Gastroesophageal sphincter (tissue), 4 donors: ENCODE data around the gene HLX. TPM values are rescaled to one million over a fixed set of nuclear protein-coding genes. Genes with fewer than 3 reads are reported as not detected.

Source experiments
- ATAC-seq: fragments of 150-250 bp; one replicate; pipeline ENCODE4 v1.9.1; 2016; ENCODE audit warnings: mild to moderate bottlenecking, moderate library complexity
- H3K27ac ChIP-seq, 4 donors: fragments of 200-600 bp; sonication (generic) in 3 of 4; 1 replicate in 3 of 4; 2 replicates in 1 of 4; pipeline ENCODE4 v1.5.1; 2016 to 2019
- H3K27me3 ChIP-seq: fragments of 200-600 bp; sonication (generic); one replicate; pipeline ENCODE4 v1.5.1; 2019
- H3K36me3 ChIP-seq, 2 donors: fragments of 200-600 bp; sonication (generic); one replicate each; pipeline ENCODE4 v1.5.1; 2019; ENCODE audit warnings: control low read depth in 1 of 2
- H3K4me1 ChIP-seq, 3 donors: fragments of 200-600 bp; sonication (generic); 1 replicate in 2 of 3; 2 replicates in 1 of 3; pipeline ENCODE4 v1.5.1; 2016 to 2019; ENCODE audit warnings: control low read depth in 2 of 3
- H3K4me3 ChIP-seq, 2 donors: fragments of 200-600 bp; sonication (generic); one replicate each; pipeline ENCODE4 v1.5.1; 2019; ENCODE audit warnings: mild to moderate bottlenecking in 1 of 2, moderate library complexity in 1 of 2
- H3K9me3 ChIP-seq, 3 donors: fragments of 200-600 bp; sonication (generic); one replicate each; pipeline ENCODE4 v1.5.1; 2017 to 2019; ENCODE audit warnings: control low read depth in 2 of 3
- CTCF ChIP-seq, 4 experiments: fragments of 200-600 bp in 2 of 4; fragments of 450-650 bp in 2 of 4; sonication (generic) in 1 of 4; IDR thresholded peaks; one replicate each; pipeline ENCODE4 v1.5.1; 2017 to 2019; ENCODE audit warnings: antibody characterized with exemption in 4 of 4, mild to moderate bottlenecking in 2 of 4, moderate library complexity in 2 of 4
- EP300 ChIP-seq: sonication (generic); formaldehyde crosslinking; IDR thresholded peaks from one replicate; pipeline ENCODE4 v1.6.1; 2017; ENCODE audit warnings: antibody characterized with exemption, mild to moderate bottlenecking
- POLR2A ChIP-seq, 2 donors: fragments of 450-650 bp; IDR thresholded peaks; one replicate each; pipeline ENCODE4 v1.6.1; 2017; ENCODE audit warnings: antibody characterized with exemption in 2 of 2, mild to moderate bottlenecking in 2 of 2, moderate library complexity in 1 of 2
- POLR2AphosphoS5 ChIP-seq: sonication (generic); formaldehyde crosslinking; IDR thresholded peaks from one replicate; pipeline ENCODE4 v1.6.1; 2017; ENCODE audit warnings: antibody characterized with exemption
- WGBS, 2 donors: methylation state at CpG; one replicate each; pipeline ENCODE4 v1.1.5; 2018; ENCODE audit warnings: low coverage in 1 of 2; 5-methylcytosine and 5-hydroxymethylcytosine counted together
- total RNA-seq, 4 donors: library from RNA; depleted of rRNA; stranded (reverse); fragments of >200 nt; gene quantifications; one replicate each; pipeline ENCODE4 v1.1.0, GENCODE V29; 2016

The HLX gene
- total RNA-seq, 4 donors from 2014 or later: 7.1 to 18.1 (median 13.5) TPM

- Histone ChIP-seq H3K4me3 (no peak overlapping the region), H3K4me1 (no peaks in the 10 kb centered on the region), H3K9me3 (no peaks in the 10 kb centered on the region), H3K27ac (no peak overlapping the region), H3K36me3 (no peaks in the 10 kb centered on the region), H3K27me3 (no peaks in the 10 kb centered on the region)
- no peak for TF ChIP-seq CTCF (IDR thresholded peaks at IDR 0.05)
- TF ChIP-seq POLR2A (IDR thresholded peaks at IDR 0.05): no peak
- no peak for TF ChIP-seq POLR2AphosphoS5
- no peak for TF ChIP-seq EP300
- ATAC-seq: no peak
- WGBS, 2 donors: 64 to 88% methylated on average over 1 of the region's 1 CpG
Observed at GRCh38 chr1:220928320-220928719, 49.1 kb downstream of the HLX start.

- no peaks in the 10 kb centered on the region for H3K27me3 ChIP-seq
- H3K36me3 ChIP-seq: no peaks in the 10 kb centered on the region
- H3K9me3 ChIP-seq: no peaks in the 10 kb centered on the region
- H3K27ac ChIP-seq: no peak overlapping the region
- no peaks in the 10 kb centered on the region for H3K4me1 ChIP-seq
- 57 to 100% methylated on average over 1 to 4 of the region's 5 CpGs for WGBS, 2 donors
- no peak overlapping the region for H3K4me3 ChIP-seq
- TF ChIP-seq POLR2AphosphoS5 (no peak), CTCF (IDR thresholded peaks at IDR 0.05) (no peak), EP300 (no peak), POLR2A (IDR thresholded peaks at IDR 0.05) (no peak)
- ATAC-seq: no peak
Observed at GRCh38 chr1:220928725-220929300, 49.6 kb downstream of the HLX start.

GRCh38 chr1:220929304-220929703, 50.1 kb downstream of the HLX start:
- WGBS, 2 donors: 18 to 67% methylated on average over 1 of the region's 1 CpG
- TF ChIP-seq EP300 (no peak), POLR2AphosphoS5 (no peak), POLR2A (IDR thresholded peaks at IDR 0.05) (no peak), CTCF (IDR thresholded peaks at IDR 0.05) (no peak)
- no peaks in the 10 kb centered on the region for H3K27me3 ChIP-seq
- H3K9me3 ChIP-seq: no peaks in the 10 kb centered on the region
- no peak overlapping the region for H3K4me3 ChIP-seq
- ATAC-seq: no peak
- no peak overlapping the region for H3K27ac ChIP-seq
- no peaks in the 10 kb centered on the region for H3K4me1 ChIP-seq
- H3K36me3 ChIP-seq: no peaks in the 10 kb centered on the region

Other genes starting within 250 kb of the HLX start
- gene C1orf115, start 189.1 kb upstream of the HLX start, total RNA-seq: 10 to 100 TPM in 2 of 4 donors, 1 to 10 TPM in 2; 6.8 to 28.0 (median 9.5) TPM
- 10 to 100 TPM; 13.0 to 32.5 (median 17.9) TPM for gene MTARC2, start 131.1 kb upstream of the HLX start, total RNA-seq
- gene MTARC1, start 92.5 kb upstream of the HLX start, total RNA-seq: 1 to 10 TPM; 3.7 to 8.1 (median 5.4) TPM